PC-3 (cell line): ENCODE results near the gene SRD5A3. TPM values are rescaled to one million over a fixed set of nuclear protein-coding genes. Genes with fewer than 3 reads are reported as not detected.
A peak's percentile ranks its signal among the peaks of the same experiment; 100 is the strongest.

Experiments
- ATAC-seq: fragments of 200-7000 bp; cut with Tn5 transposase; 2 replicates; pipeline ENCODE4 v1.9.1; 2020; ENCODE audit warnings: mild to moderate bottlenecking, moderate library complexity
- BruUV-seq: library from RNA; stranded (reverse); fragments of 400-500 nt; replicated peaks from 2 replicates; lab custom pipeline; 2021; lab: Mats Ljungman, UMichigan
- CTCF ChIA-PET: fragments of 300-600 bp; sonication (Branson Sonifier 250); formaldehyde crosslinking; loops from one replicate; lab custom pipeline; 2022; ENCODE audit warnings: antibody characterized with exemption; lab: Charles Lee
- POLR2A ChIA-PET: fragments of 300-600 bp; sonication (Branson Sonifier 250); formaldehyde crosslinking; loops from one replicate; lab custom pipeline; 2022; ENCODE audit warnings: antibody characterized with exemption; ENCODE audit not compliant: unreplicated experiment; lab: Charles Lee
- DNase-seq: peaks from one replicate; pipeline ENCODE4 v3.0.0-alpha.2; 2015
- H2AFZ ChIP-seq: fragments of 300-600 bp; sonication (generic); 2 replicates; pipeline ENCODE4 v1.6.0; 2016; ENCODE audit warnings: antibody characterized with exemption, low read length
- H3F3A ChIP-seq: fragments of 300-600 bp; sonication (generic); one replicate; pipeline ENCODE4 v1.6.0; 2017; ENCODE audit warnings: antibody characterized with exemption, low read length, control low read depth, mild to moderate bottlenecking; ENCODE audit not compliant: unreplicated experiment
- H3K27ac ChIP-seq: fragments of 300-600 bp; sonication (generic); 2 replicates; pipeline ENCODE4 v1.5.1; 2016; ENCODE audit warnings: mild to moderate bottlenecking, low read length
- H3K27me3 ChIP-seq: fragments of 300-600 bp; sonication (generic); 2 replicates; pipeline ENCODE4 v1.6.1; 2016; ENCODE audit warnings: low read length, mixed read lengths
- H3K36me3 ChIP-seq: fragments of 300-600 bp; sonication (generic); 2 replicates; pipeline ENCODE4 v1.6.1; 2016; ENCODE audit warnings: low read depth, mixed run types, low read length, mixed read lengths
- H3K4me1 ChIP-seq: fragments of 300-600 bp; sonication (generic); 2 replicates; pipeline ENCODE4 v1.5.1; 2016; ENCODE audit warnings: low read length; ENCODE audit not compliant: insufficient read depth
- H3K4me2 ChIP-seq: fragments of 300-600 bp; sonication (generic); 2 replicates; pipeline ENCODE4 v1.6.0; 2016; ENCODE audit warnings: low read length
- H3K4me3 ChIP-seq: fragments of 300-600 bp; sonication (generic); 2 replicates; pipeline ENCODE4 v1.5.1; 2016; ENCODE audit warnings: mild to moderate bottlenecking, low read length, mixed read lengths
- H3K79me2 ChIP-seq: fragments of 300-600 bp; sonication (generic); 2 replicates; pipeline ENCODE4 v1.6.1; 2017; ENCODE audit warnings: low read length, mixed read lengths
- H3K9ac ChIP-seq: fragments of 300-600 bp; sonication (generic); 2 replicates; pipeline ENCODE4 v1.6.0; 2016; ENCODE audit warnings: mild to moderate bottlenecking, low read length
- H3K9me2 ChIP-seq: fragments of 300-600 bp; sonication (generic); replicated peaks from 2 replicates; pipeline ENCODE4 v1.6.1; 2016; ENCODE audit warnings: mixed run types, low read length, mixed read lengths
- H3K9me3 ChIP-seq: fragments of 300-600 bp; sonication (generic); 2 replicates; pipeline ENCODE4 v1.6.1; 2016; ENCODE audit warnings: low read length, mixed read lengths
- H4K20me1 ChIP-seq: fragments of 300-600 bp; sonication (generic); 2 replicates; pipeline ENCODE4 v1.6.1; 2016; ENCODE audit warnings: low read length, mixed read lengths
- EZH2 ChIP-seq: fragments of 300-600 bp; sonication (generic); IDR thresholded peaks from one replicate; pipeline ENCODE4 v1.6.1; 2017; ENCODE audit warnings: antibody characterized with exemption, mild to moderate bottlenecking, low read length; ENCODE audit not compliant: unreplicated experiment
- EZH2phosphoT487 ChIP-seq: fragments of 300-600 bp; sonication (generic); IDR thresholded peaks from 2 replicates; pipeline ENCODE4 v1.6.1; 2018; ENCODE audit warnings: mild to moderate bottlenecking, antibody characterized with exemption, low read length, borderline replicate concordance
- intact Hi-C: fragments of 100-400 bp; cut with micrococcal nuclease; formaldehyde crosslinking; loops from 2 replicates; pipeline ENCODE4 v1.9.0; 2023
- total RNA-seq: library from RNA; depleted of rRNA; stranded (reverse); fragments of >200 nt; gene quantifications from 2 replicates; pipeline ENCODE4 v1.2.3, GENCODE V29; 2014
- TF ChIP-seq, protein P1 (sequence below): fragments of 300-600 bp; sonication (generic); conservative IDR thresholded peaks from 2 replicates; pipeline ENCODE4 v1.5.1; 2017; ENCODE audit warnings: antibody characterized with exemption, low read depth, mild to moderate bottlenecking, low read length

Gene SRD5A3
- total RNA-seq, 1 experiment from 2014 or later: 15.2 TPM

DNA sequence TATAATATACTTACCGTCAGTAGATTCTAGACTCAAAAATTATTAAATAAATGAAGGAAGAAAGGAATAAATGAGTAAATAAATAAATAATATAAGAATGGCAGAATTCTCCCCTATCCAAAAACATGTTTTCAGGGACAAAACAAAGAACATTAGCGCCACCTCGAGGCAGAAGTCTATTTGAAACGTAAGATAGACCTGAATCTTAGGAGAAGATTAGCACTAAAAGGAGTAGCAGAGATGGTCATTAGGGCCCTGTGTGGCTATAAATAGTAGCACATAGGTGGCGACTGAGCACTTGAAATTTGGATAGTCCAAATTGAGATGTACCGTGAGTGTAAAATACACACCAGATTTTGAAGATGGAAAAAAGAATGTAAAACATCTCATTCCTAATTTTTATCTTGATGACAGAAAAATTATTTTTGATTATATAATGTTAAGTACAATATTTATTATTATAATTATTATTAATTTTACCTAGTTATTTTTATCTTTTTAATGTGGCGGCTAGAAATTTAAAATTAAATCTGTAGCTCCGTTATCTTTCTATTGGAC is 24.3 kb upstream of the SRD5A3 start:
- TF ChIP-seq, protein P1, sequence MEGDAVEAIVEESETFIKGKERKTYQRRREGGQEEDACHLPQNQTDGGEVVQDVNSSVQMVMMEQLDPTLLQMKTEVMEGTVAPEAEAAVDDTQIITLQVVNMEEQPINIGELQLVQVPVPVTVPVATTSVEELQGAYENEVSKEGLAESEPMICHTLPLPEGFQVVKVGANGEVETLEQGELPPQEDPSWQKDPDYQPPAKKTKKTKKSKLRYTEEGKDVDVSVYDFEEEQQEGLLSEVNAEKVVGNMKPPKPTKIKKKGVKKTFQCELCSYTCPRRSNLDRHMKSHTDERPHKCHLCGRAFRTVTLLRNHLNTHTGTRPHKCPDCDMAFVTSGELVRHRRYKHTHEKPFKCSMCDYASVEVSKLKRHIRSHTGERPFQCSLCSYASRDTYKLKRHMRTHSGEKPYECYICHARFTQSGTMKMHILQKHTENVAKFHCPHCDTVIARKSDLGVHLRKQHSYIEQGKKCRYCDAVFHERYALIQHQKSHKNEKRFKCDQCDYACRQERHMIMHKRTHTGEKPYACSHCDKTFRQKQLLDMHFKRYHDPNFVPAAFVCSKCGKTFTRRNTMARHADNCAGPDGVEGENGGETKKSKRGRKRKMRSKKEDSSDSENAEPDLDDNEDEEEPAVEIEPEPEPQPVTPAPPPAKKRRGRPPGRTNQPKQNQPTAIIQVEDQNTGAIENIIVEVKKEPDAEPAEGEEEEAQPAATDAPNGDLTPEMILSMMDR: peak; percentile 92
- TF ChIP-seq EZH2: no peak
- TF ChIP-seq EZH2phosphoT487: no peak
- H3K9me2 ChIP-seq: no peaks in the 10 kb centered on the region
- DNase-seq (peak; percentile 98), ATAC-seq (peak; percentile 70)
- H3K4me3 ChIP-seq: no peak overlapping the region
- no peak overlapping the region for H3K27ac ChIP-seq
- no peak overlapping the region for H3K9ac ChIP-seq
- H3K9me3 ChIP-seq: no peaks in the 10 kb centered on the region
- no peaks in the 10 kb centered on the region for H3K79me2 ChIP-seq
- no peaks in the 10 kb centered on the region for H3F3A ChIP-seq
- ChIA-PET POLR2A (no interaction called here), CTCF (interaction anchor here (0.6 to 1.3 kb wide), 2 partner anchors 350 to 351 kb away, joined by 3 to 4 read pairs; no protein-coding TSS in a partner anchor)
- H4K20me1 ChIP-seq: no peaks in the 10 kb centered on the region
- intact Hi-C loops: loop anchor here (1.0 to 10.0 kb wide), 7 partner anchors 137 to 411 kb away; partner anchors contain the start of gene NMU
- H3K4me2 ChIP-seq: no peak overlapping the region
- H3K27me3 ChIP-seq: no peaks in the 10 kb centered on the region
- H3K4me1 ChIP-seq: peaks cover 11% of the 10 kb centered on the region
- H2AFZ ChIP-seq: no peak overlapping the region
- no TSS peak for BruUV-seq
- no peaks in the 10 kb centered on the region for H3K36me3 ChIP-seq

DNA sequence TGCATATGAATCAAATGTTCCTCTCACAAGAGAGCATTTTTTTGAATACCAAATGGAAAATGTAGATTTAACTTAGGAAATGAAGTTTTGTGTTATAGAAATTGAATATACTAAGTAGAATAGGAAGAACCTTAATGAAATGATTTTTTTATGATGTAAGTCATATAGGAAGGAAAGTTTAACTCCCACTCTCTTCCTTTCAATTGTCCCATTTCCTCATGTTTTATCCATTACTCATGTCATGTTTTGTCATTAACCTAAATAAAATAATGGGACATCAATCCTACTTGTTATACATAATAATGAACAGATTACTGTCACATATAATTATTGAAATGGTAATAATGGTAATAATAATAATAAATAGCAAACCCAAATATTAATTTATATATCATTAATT is 22.7 kb upstream of the SRD5A3 start:
- Histone ChIP-seq H3K27ac (no peak overlapping the region), H3K9me2 (no peaks in the 10 kb centered on the region), H3K4me1 (peaks cover 16% of the 10 kb centered on the region), H2AFZ (no peak overlapping the region), H3K4me3 (no peak overlapping the region), H3K79me2 (no peaks in the 10 kb centered on the region), H3K36me3 (no peaks in the 10 kb centered on the region), H3K9me3 (no peaks in the 10 kb centered on the region), H3K4me2 (no peak overlapping the region), H3K27me3 (no peaks in the 10 kb centered on the region), H3K9ac (no peak overlapping the region), H3F3A (no peaks in the 10 kb centered on the region), H4K20me1 (no peaks in the 10 kb centered on the region)
- intact Hi-C loops: loop anchor here (5.0 to 10.0 kb wide), 3 partner anchors 201 to 409 kb away; partner anchors contain the start of gene NMU
- ATAC-seq (no peak), DNase-seq (peak; percentile 22)
- ChIA-PET POLR2A (no interaction called here), CTCF (no interaction called here)
- no peak for TF ChIP-seq EZH2
- TF ChIP-seq, protein P1: no peak
- TF ChIP-seq EZH2phosphoT487: no peak
- no TSS peak for BruUV-seq

DNA sequence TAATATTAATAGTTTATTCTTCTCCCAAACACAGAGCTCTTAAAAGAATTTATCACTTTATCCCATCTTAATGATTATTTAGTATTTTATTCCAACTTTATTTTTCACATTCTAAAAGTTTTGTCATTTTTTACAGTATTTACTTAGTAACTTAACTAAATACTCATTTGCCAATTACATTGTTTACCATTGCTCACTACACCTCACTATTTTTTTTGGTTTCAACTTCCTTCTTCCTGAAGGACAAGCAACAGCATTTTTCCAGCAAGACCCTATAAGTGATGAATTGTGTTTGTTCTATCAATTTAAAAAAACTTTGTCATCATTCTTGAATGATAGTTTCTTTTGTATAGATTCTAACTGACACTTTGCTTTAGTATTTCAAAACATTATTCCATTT is 19.4 kb upstream of the SRD5A3 start:
- intact Hi-C loops: loop anchor here (1.0 to 10.0 kb wide), 2 partner anchors 20 to 308 kb away; partner anchors contain the start of genes NMU and SRD5A3
- H3K79me2 ChIP-seq: no peaks in the 10 kb centered on the region
- H3K27me3 ChIP-seq: no peaks in the 10 kb centered on the region
- H3K4me3 ChIP-seq: no peak overlapping the region
- H3K9ac ChIP-seq: no peak overlapping the region
- H3K4me1 ChIP-seq: peaks cover 23% of the 10 kb centered on the region
- H3F3A ChIP-seq: no peaks in the 10 kb centered on the region
- peak overlapping the region; percentile 0; the same call in 1 of the 2 replicates for H3K4me2 ChIP-seq
- no TSS peak for BruUV-seq
- no peak for TF ChIP-seq EZH2phosphoT487
- TF ChIP-seq, protein P1: no peak
- no peak for TF ChIP-seq EZH2
- H4K20me1 ChIP-seq: no peaks in the 10 kb centered on the region
- CTCF ChIA-PET: interaction anchor here (1.0 kb wide), 1 partner anchor 354 kb away, joined by 4 read pairs; no protein-coding TSS in a partner anchor
- no peaks in the 10 kb centered on the region for H3K36me3 ChIP-seq
- peak; percentile 73 for ATAC-seq
- peak; percentile 49 for DNase-seq
- no peaks in the 10 kb centered on the region for H3K9me3 ChIP-seq
- no peak overlapping the region for H2AFZ ChIP-seq
- POLR2A ChIA-PET: no interaction called here
- no peaks in the 10 kb centered on the region for H3K9me2 ChIP-seq
- H3K27ac ChIP-seq: peak overlapping the region; percentile 17
